Measurements from ENCODE around the gene HNRNPA2B1. TPM values are rescaled to one million over a fixed set of nuclear protein-coding genes. Genes with fewer than 3 reads are reported as not detected.
A peak's percentile ranks its signal among the peaks of the same experiment; 100 is the strongest.
"Not testable (repeated sequence)": the region's sequence is repeated elsewhere in the genome, so short reads cannot be mapped to it uniquely, and the experiment has no call there.

Gene HNRNPA2B1
- total RNA-seq, 2 donors from 2014 or later = 491 to 882 TPM

- peak overlapping the region; percentile 59 for H3K27ac Mint-ChIP-seq
- no peak for ATAC-seq (replicated peaks)
- H3K36me3 Mint-ChIP-seq (ENCODE audit: low read depth) = peaks cover 96% of the 10 kb centered on the region
- no peaks in the 10 kb centered on the region for H3K27me3 Mint-ChIP-seq
- H3K4me3 Mint-ChIP-seq = no peak overlapping the region
- no peaks in the 10 kb centered on the region for H3K9me3 Mint-ChIP-seq
- H3K4me1 Mint-ChIP-seq = peaks cover 43% of the 10 kb centered on the region
These were observed 16.8 kb downstream of the HNRNPA2B1 start for GRCh38 chr7:26183545-26184280.

GRCh38 chr7:26182706-26183105 is 17.8 kb downstream of the HNRNPA2B1 start:
- peaks cover 94% of the 10 kb centered on the region for H3K36me3 Mint-ChIP-seq (ENCODE audit: low read depth)
- H3K27ac Mint-ChIP-seq = peak overlapping the region; percentile 87
- H3K27me3 Mint-ChIP-seq = no peaks in the 10 kb centered on the region
- no peak overlapping the region for H3K4me3 Mint-ChIP-seq
- peaks cover 37% of the 10 kb centered on the region for H3K4me1 Mint-ChIP-seq
- no peak for ATAC-seq (replicated peaks)
- H3K9me3 Mint-ChIP-seq = no peaks in the 10 kb centered on the region

GRCh38 chr7:26182283-26182682 is 18.3 kb downstream of the HNRNPA2B1 start:
- Mint-ChIP-seq H3K27ac (peak overlapping the region; percentile 87), H3K9me3 (no peaks in the 10 kb centered on the region), H3K4me1 (peaks cover 35% of the 10 kb centered on the region), H3K36me3 (ENCODE audit: low read depth) (peaks cover 93% of the 10 kb centered on the region), H3K4me3 (no peak overlapping the region), H3K27me3 (no peaks in the 10 kb centered on the region)
- ATAC-seq (replicated peaks) = no peak

- Mint-ChIP-seq H3K4me1 (peaks cover 30% of the 10 kb centered on the region), H3K36me3 (ENCODE audit: low read depth) (peaks cover 87% of the 10 kb centered on the region), H3K9me3 (no peaks in the 10 kb centered on the region), H3K27ac (peak overlapping the region; percentile 87), H3K4me3 (no peak overlapping the region), H3K27me3 (no peaks in the 10 kb centered on the region)
- no peak for ATAC-seq (replicated peaks)
These were observed 18.9 kb downstream of the HNRNPA2B1 start for GRCh38 chr7:26181474-26182227.

- H3K27me3 Mint-ChIP-seq = no peaks in the 10 kb centered on the region
- H3K9me3 Mint-ChIP-seq = no peaks in the 10 kb centered on the region
- H3K4me3 Mint-ChIP-seq = no peak overlapping the region
- H3K4me1 Mint-ChIP-seq = peaks cover 25% of the 10 kb centered on the region
- ATAC-seq (replicated peaks) = no peak
- peaks cover 79% of the 10 kb centered on the region for H3K36me3 Mint-ChIP-seq (ENCODE audit: low read depth)
- H3K27ac Mint-ChIP-seq = peak overlapping the region; percentile 65
These were observed 19.8 kb downstream of the HNRNPA2B1 start for GRCh38 chr7:26180792-26181198.

GRCh38 chr7:26179826-26180497 is 20.6 kb downstream of the HNRNPA2B1 start:
- H3K27me3 Mint-ChIP-seq = no peaks in the 10 kb centered on the region
- H3K36me3 Mint-ChIP-seq (ENCODE audit: low read depth) = peaks cover 72% of the 10 kb centered on the region
- H3K9me3 Mint-ChIP-seq = no peaks in the 10 kb centered on the region
- no peak overlapping the region for H3K4me3 Mint-ChIP-seq
- ATAC-seq (replicated peaks) = no peak
- H3K4me1 Mint-ChIP-seq = peaks cover 20% of the 10 kb centered on the region
- peak overlapping the region; percentile 65 for H3K27ac Mint-ChIP-seq

GRCh38 chr7:26179422-26179821 is 21.1 kb downstream of the HNRNPA2B1 start:
- Mint-ChIP-seq H3K27ac (peak overlapping the region; percentile 50), H3K27me3 (no peaks in the 10 kb centered on the region), H3K4me1 (peaks cover 22% of the 10 kb centered on the region), H3K4me3 (no peak overlapping the region), H3K36me3 (ENCODE audit: low read depth) (peaks cover 72% of the 10 kb centered on the region), H3K9me3 (no peaks in the 10 kb centered on the region)
- ATAC-seq (replicated peaks) = no peak

- peaks cover 72% of the 10 kb centered on the region for H3K36me3 Mint-ChIP-seq (ENCODE audit: low read depth)
- peaks cover 30% of the 10 kb centered on the region for H3K4me1 Mint-ChIP-seq
- H3K27ac Mint-ChIP-seq = peak overlapping the region; percentile 50
- no peaks in the 10 kb centered on the region for H3K9me3 Mint-ChIP-seq
- no peaks in the 10 kb centered on the region for H3K27me3 Mint-ChIP-seq
- peak; percentile 15 for ATAC-seq (replicated peaks)
- no peak overlapping the region for H3K4me3 Mint-ChIP-seq
These were observed 22.1 kb downstream of the HNRNPA2B1 start for GRCh38 chr7:26178272-26178960.

GRCh38 chr7:26177269-26177668 is 23.3 kb downstream of the HNRNPA2B1 start:
- not testable (repeated sequence) for H3K4me3 Mint-ChIP-seq; ATAC-seq (replicated peaks); H3K9me3 Mint-ChIP-seq; H3K27me3 Mint-ChIP-seq
- Mint-ChIP-seq H3K36me3 (ENCODE audit: low read depth) (peaks cover 73% of the 10 kb centered on the region), H3K27ac (peak overlapping the region; percentile 50), H3K4me1 (peaks cover 30% of the 10 kb centered on the region)

- Mint-ChIP-seq H3K36me3 (ENCODE audit: low read depth) (peaks cover 73% of the 10 kb centered on the region), H3K4me1 (peaks cover 28% of the 10 kb centered on the region)
- H3K9me3 Mint-ChIP-seq; H3K4me3 Mint-ChIP-seq; H3K27me3 Mint-ChIP-seq; ATAC-seq (replicated peaks); H3K27ac Mint-ChIP-seq: not testable (repeated sequence)
These were observed 23.9 kb downstream of the HNRNPA2B1 start for GRCh38 chr7:26176696-26177095.

- not testable (repeated sequence) for H3K9me3 Mint-ChIP-seq; H3K27me3 Mint-ChIP-seq; ATAC-seq (replicated peaks); H3K27ac Mint-ChIP-seq; H3K4me3 Mint-ChIP-seq
- Mint-ChIP-seq H3K4me1 (peaks cover 23% of the 10 kb centered on the region), H3K36me3 (ENCODE audit: low read depth) (peaks cover 73% of the 10 kb centered on the region)
These were observed 24.6 kb downstream of the HNRNPA2B1 start for GRCh38 chr7:26175903-26176302.

- Mint-ChIP-seq H3K27ac (no peak overlapping the region), H3K36me3 (ENCODE audit: low read depth) (peaks cover 66% of the 10 kb centered on the region), H3K4me1 (peaks cover 17% of the 10 kb centered on the region), H3K4me3 (no peak overlapping the region), H3K9me3 (no peaks in the 10 kb centered on the region), H3K27me3 (no peaks in the 10 kb centered on the region)
- no peak for ATAC-seq (replicated peaks)
These were observed 28.5 kb downstream of the HNRNPA2B1 start for GRCh38 chr7:26172048-26172447.

GRCh38 chr7:26171601-26172000 is 28.9 kb downstream of the HNRNPA2B1 start:
- peaks cover 21% of the 10 kb centered on the region for H3K4me1 Mint-ChIP-seq
- no peak overlapping the region for H3K4me3 Mint-ChIP-seq
- H3K9me3 Mint-ChIP-seq = no peaks in the 10 kb centered on the region
- ATAC-seq (replicated peaks) = no peak
- no peak overlapping the region for H3K27ac Mint-ChIP-seq
- H3K27me3 Mint-ChIP-seq = no peaks in the 10 kb centered on the region
- peaks cover 70% of the 10 kb centered on the region for H3K36me3 Mint-ChIP-seq (ENCODE audit: low read depth)

GRCh38 chr7:26170663-26171062 is 29.9 kb downstream of the HNRNPA2B1 start:
- H3K9me3 Mint-ChIP-seq = no peaks in the 10 kb centered on the region
- no peak for ATAC-seq (replicated peaks)
- H3K4me3 Mint-ChIP-seq = no peak overlapping the region
- H3K4me1 Mint-ChIP-seq = peaks cover 30% of the 10 kb centered on the region
- no peaks in the 10 kb centered on the region for H3K27me3 Mint-ChIP-seq
- H3K27ac Mint-ChIP-seq = no peak overlapping the region
- H3K36me3 Mint-ChIP-seq (ENCODE audit: low read depth) = peaks cover 73% of the 10 kb centered on the region
